ENCODE data around the gene UBXN10.
"Not testable (repeated sequence)": the region's sequence is repeated elsewhere in the genome, so short reads cannot be mapped to it uniquely, and the experiment has no call there.

Gene UBXN10

DNA sequence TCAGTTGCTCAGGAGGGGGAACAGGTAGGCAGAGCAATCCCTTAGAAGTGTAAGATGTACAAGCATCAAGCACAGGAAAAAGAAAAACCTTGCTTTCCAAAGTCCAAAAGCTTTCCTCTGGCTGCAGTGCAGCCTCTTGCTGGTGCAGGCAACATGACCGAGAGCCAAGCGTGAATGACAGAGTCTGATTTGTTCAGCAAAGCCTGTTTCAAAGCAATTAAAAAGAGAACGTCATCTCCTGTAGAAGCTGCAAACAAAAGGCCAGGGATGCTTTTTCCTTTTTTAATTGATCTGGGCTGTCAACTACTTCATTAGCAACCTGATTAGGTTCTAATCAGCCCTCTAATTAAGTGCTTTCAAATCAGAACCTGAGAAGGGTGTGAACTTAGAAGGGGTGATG is 38.6 kb downstream of the UBXN10 start:
- Mint-ChIP-seq H3K36me3 (no peaks in the 10 kb centered on the region), H3K27ac (no peak overlapping the region), H3K4me3 (no peak overlapping the region), H3K27me3 (peaks cover 20% of the 10 kb centered on the region), H3K9me3 (no peaks in the 10 kb centered on the region), H3K4me1 (no peaks in the 10 kb centered on the region)

DNA sequence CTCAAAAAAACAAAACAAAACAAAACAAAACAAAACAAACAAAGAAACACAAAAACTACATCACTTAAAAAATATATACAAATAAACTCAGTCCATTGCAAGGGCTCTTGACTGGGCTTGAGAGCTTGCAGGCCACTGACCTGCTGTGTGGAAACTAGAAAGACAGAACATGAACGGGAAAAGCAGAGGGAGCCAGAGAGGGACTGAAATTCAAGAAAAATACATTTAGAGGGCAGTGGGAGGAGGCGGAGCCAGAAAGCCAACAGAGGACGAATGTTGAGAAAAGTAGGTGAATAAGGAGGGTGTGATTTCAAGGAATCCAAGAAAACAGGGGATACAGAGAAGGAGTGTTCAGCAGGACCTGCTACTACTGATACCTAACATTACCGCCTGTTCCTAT is 41.8 kb downstream of the UBXN10 start:
- H3K36me3 Mint-ChIP-seq, result no peaks in the 10 kb centered on the region
- H3K4me3 Mint-ChIP-seq, result no peak overlapping the region
- H3K27ac Mint-ChIP-seq, result no peak overlapping the region
- no peaks in the 10 kb centered on the region for H3K9me3 Mint-ChIP-seq
- H3K4me1 Mint-ChIP-seq, result no peaks in the 10 kb centered on the region
- peaks cover 19% of the 10 kb centered on the region for H3K27me3 Mint-ChIP-seq

DNA sequence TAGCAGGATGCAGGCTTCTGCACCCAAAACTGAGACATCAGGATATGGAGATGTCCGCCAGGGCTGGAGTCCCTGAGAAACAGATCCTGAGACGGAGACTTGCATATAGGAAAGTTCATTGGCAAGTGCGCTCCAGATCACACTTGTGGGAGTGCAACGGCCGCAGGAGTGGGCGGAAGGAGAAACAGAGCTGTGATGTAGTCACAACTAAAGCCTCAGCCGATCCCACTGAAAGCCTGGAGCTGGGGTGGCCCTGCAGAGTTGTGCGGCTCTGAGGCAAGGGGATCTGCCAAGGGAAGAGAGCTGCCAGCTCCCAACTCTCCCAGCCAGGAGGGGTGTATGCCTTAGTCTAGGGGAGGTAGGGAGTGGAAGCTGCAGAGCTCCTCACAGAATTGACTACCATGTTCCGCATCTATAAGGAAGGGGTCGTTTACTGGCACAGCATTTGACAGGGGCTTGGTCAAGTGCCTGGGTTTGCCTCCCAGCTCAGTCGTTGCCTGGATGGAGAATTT is 42.5 kb downstream of the UBXN10 start:
- Mint-ChIP-seq H3K36me3 (no peaks in the 10 kb centered on the region), H3K4me3 (no peak overlapping the region), H3K27ac (no peak overlapping the region), H3K4me1 (no peaks in the 10 kb centered on the region), H3K9me3 (no peaks in the 10 kb centered on the region), H3K27me3 (peaks cover 19% of the 10 kb centered on the region)

DNA sequence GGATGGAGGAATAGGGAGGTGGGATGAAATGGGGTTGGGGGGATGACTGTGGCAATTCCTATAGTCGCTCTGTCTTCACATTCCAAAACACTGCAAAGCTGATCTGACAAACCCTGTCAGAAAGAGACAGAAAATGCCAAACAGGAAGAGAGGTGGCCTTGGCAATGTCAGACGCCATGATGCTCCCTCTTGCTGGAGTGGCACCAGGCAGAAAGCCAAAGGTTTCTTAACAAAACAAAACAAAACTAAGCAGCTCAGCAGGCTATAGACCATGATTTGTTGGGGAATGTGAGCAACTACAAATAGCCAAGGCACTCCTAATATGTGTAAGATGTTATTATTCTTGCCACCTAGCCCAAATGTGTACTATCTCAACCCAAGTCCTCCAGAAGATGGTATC is 43.3 kb downstream of the UBXN10 start:
- Mint-ChIP-seq H3K4me1 (no peaks in the 10 kb centered on the region), H3K9me3 (no peaks in the 10 kb centered on the region), H3K27ac (no peak overlapping the region), H3K4me3 (no peak overlapping the region), H3K36me3 (no peaks in the 10 kb centered on the region), H3K27me3 (peaks cover 22% of the 10 kb centered on the region)

DNA sequence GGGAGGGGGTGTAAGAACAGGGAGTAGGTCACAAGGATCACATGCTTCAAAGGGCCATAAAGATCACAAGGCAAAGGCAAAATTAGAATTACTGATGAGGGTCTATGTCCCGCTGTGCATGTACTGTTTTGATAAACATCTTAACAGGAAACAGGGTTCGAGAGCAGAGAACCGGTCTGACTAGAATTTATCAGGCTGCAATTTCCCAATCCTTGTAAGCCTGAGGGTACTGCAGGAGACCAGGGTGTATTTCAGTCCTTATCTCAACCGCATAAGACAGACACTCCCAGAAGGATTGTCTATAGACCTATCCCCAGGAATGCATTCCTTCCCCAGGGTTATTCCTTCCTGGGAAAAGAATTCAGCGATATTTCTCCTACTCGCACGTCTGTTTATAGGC is 46.7 kb downstream of the UBXN10 start:
- H3K9me3 Mint-ChIP-seq, H3K4me1 Mint-ChIP-seq, H3K36me3 Mint-ChIP-seq, H3K4me3 Mint-ChIP-seq, H3K27ac Mint-ChIP-seq: not testable (repeated sequence)
- peaks cover 23% of the 10 kb centered on the region for H3K27me3 Mint-ChIP-seq

DNA sequence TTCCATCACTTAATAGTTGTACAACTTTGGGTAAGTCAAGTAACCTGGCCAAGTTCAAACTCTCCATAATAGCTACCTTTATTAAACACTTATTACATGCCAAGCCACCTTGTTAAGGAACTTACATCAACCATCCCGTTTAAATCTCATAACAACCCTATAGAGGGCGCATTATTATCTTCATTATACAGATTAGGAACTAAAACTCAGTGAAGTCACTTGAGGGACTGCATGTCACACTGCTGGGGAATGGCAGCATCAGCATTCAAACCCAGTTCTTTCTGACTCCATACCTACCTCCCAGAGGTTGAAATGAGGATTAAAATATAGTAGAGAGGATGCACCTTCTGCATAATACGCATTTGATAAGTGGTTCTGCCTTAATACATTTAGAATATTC is 47.5 kb downstream of the UBXN10 start:
- Mint-ChIP-seq H3K27ac (no peak overlapping the region), H3K4me1 (no peaks in the 10 kb centered on the region), H3K4me3 (no peak overlapping the region), H3K36me3 (no peaks in the 10 kb centered on the region), H3K9me3 (no peaks in the 10 kb centered on the region), H3K27me3 (peaks cover 21% of the 10 kb centered on the region)

DNA sequence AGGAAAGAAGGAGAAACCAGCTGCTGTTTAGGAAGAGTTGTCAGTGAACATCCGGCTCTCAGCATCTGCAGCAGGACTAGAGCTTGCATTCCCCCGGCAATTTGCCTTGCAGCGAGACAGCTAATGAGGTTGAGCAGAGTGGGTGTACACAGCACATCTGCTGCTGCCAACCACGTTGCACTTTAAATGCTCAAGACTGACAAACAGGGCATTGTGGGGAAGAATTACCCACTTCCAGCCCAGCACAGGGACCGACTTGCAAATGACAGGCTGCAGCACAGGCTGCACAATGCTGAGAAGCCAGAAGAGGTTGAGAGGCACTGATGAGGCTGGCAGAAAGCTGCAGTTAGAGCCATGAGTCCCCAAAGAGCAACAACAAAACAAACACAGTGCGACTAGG is 48.0 kb downstream of the UBXN10 start:
- Mint-ChIP-seq H3K36me3 (no peaks in the 10 kb centered on the region), H3K27me3 (peaks cover 20% of the 10 kb centered on the region), H3K9me3 (no peaks in the 10 kb centered on the region), H3K4me1 (no peaks in the 10 kb centered on the region), H3K27ac (no peak overlapping the region), H3K4me3 (no peak overlapping the region)

DNA sequence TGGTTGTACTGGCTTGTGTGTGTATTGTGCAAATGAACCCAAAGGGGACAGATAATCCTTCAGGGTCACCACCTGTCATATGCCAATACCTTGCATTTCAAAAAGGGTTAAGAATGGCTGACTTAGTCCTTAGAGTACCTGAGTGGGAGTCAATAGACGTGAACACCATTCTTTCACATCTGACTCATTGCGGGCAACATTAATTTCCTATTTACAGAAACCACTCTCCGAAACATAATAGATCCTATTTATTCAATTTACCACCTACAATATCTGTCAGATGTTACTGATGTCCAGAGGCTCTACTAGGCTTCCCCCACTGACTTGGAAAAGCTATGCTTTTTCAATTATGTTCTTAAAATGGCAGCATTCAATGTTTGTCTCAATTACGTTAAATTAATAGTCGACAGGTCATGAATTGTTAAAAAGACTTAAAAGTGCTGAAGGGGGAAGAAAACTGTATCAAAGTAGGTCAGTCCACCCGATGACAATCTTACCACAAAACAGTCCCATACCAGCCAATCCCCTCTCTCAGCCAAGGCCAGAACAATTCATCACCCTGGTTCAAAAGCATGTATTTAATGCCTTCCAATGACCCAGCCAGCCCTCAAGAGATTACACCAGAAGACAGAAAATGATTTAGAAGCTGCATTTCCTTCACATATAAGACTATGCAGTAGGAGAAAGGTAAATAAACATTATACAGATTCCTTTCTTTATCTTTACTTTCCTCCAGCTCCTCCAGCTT is 49.1 kb downstream of the UBXN10 start:
- H3K9me3 Mint-ChIP-seq, result no peaks in the 10 kb centered on the region
- H3K27me3 Mint-ChIP-seq, result peaks cover 20% of the 10 kb centered on the region
- no peak overlapping the region for H3K27ac Mint-ChIP-seq
- no peak overlapping the region for H3K4me3 Mint-ChIP-seq
- H3K36me3 Mint-ChIP-seq, result no peaks in the 10 kb centered on the region
- H3K4me1 Mint-ChIP-seq, result no peaks in the 10 kb centered on the region

DNA sequence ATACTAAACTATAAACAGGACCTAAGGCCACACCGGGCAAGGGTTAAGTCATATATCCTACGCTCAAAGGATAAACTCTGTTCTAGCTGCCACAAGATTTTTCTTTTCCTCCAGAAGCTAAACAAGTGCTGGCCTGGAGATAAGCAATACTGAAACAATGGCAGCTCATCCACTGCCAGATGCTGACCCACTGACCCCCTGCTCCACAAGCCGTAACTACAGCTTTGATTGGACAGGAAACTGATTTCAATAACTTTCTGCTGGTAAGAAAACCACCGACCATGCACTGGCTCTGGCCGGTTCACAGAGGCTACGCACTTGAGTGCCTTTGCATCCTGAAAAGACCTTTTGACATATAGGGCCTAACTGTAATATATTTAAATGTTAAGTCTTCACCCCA is 51.8 kb downstream of the UBXN10 start:
- Mint-ChIP-seq H3K36me3 (no peaks in the 10 kb centered on the region), H3K9me3 (no peaks in the 10 kb centered on the region), H3K4me1 (no peaks in the 10 kb centered on the region), H3K27me3 (peaks cover 17% of the 10 kb centered on the region), H3K27ac (no peak overlapping the region), H3K4me3 (no peak overlapping the region)

DNA sequence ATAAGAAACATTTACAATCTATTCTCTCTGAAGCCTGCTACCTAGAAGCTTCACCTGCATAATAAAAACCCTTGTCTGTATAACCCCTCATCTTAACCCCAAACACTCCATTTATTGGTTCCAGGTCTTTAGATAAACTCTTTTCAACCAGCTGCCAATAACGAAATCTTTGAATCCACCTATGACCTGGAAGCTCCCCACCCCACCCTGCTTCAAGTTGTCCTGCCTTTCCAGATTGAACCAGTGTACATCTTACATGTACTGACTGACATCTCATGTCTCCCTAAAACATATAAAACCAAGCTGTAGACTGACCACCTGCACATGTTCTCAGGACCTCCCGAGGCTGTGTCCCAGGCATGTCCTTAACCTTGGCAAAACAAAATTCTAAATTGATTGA is 54.1 kb downstream of the UBXN10 start:
- no peaks in the 10 kb centered on the region for H3K4me1 Mint-ChIP-seq
- H3K9me3 Mint-ChIP-seq, result no peaks in the 10 kb centered on the region
- H3K36me3 Mint-ChIP-seq, result no peaks in the 10 kb centered on the region
- H3K27me3 Mint-ChIP-seq, result peaks cover 4% of the 10 kb centered on the region
- no peak overlapping the region for H3K27ac Mint-ChIP-seq
- no peak overlapping the region for H3K4me3 Mint-ChIP-seq

DNA sequence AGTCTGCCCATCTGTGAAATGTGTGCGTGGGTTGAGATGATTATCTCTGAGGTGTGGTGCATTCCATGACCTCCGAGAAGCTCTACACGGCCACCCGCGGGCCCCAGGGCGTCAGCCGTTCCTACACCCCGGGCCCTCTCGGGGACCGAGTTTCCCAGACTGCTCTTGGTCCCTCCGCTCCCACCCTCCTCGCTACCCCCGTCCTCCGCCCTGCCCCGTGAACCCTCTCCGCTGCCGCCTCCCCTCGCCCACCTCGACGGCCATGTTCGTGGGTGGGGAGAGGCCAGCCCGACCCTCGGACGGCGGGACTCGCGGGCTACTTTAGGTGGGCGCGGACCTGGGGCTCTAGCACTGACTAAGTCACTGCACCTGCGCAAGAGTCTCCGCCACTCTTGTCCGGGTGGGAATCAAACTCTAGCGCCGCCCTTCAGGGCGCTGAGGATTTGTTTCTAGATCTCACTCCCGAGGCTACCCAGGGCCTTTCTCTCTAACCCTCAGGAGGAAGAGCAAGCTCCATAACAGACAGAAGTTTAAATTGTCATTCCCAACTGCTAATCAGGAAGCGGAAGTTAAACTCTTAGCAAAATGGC is 57.1 kb downstream of the UBXN10 start:
- Mint-ChIP-seq H3K4me3 (no peak overlapping the region), H3K9me3 (no peaks in the 10 kb centered on the region), H3K36me3 (no peaks in the 10 kb centered on the region), H3K27ac (no peak overlapping the region), H3K27me3 (peaks cover 1% of the 10 kb centered on the region), H3K4me1 (no peaks in the 10 kb centered on the region)
